Tibial nerve (tissue), 4 donors: ENCODE data around the gene ZFP14. TPM values are rescaled to one million over a fixed set of nuclear protein-coding genes. Genes with fewer than 3 reads are reported as not detected.

Experiments
- DNase-seq, 2 donors: peaks; one replicate each; pipeline ENCODE4 v3.0.0-alpha.2; 2019; ENCODE audit warnings: low spot score in 2 of 2
- H3K27ac ChIP-seq, 4 donors: fragments of 200-600 bp; sonication (generic) in 3 of 4; one replicate each; pipeline ENCODE4 v1.5.1; 2017 to 2019; ENCODE audit warnings: mild to moderate bottlenecking in 1 of 4
- H3K27me3 ChIP-seq, 2 donors: fragments of 200-600 bp; sonication (generic) in 1 of 2; one replicate each; pipeline versions ENCODE4 v1.5.1 to v1.6.0; 2017 to 2019
- H3K36me3 ChIP-seq, 3 donors: fragments of 200-600 bp; sonication (generic); one replicate each; pipeline ENCODE4 v1.5.1; 2018 to 2019
- H3K4me1 ChIP-seq, 4 donors: fragments of 200-600 bp; sonication (generic) in 3 of 4; one replicate each; pipeline ENCODE4 v1.5.1; 2017 to 2019
- H3K4me3 ChIP-seq, 4 donors: fragments of 200-600 bp; sonication (generic) in 3 of 4; one replicate each; pipeline ENCODE4 v1.5.1; 2017 to 2019; ENCODE audit warnings: mild to moderate bottlenecking in 1 of 4, moderate library complexity in 1 of 4
- H3K9me3 ChIP-seq, 4 donors: fragments of 200-600 bp; sonication (generic) in 3 of 4; one replicate each; pipeline ENCODE4 v1.5.1; 2017 to 2019
- CTCF ChIP-seq, 5 experiments: fragments of 200-600 bp in 3 of 5; fragments of 450-650 bp in 2 of 5; sonication (generic) in 3 of 5; IDR thresholded peaks; one replicate each; pipeline ENCODE4 v1.5.1; 2016 to 2019; ENCODE audit warnings: antibody characterized with exemption in 5 of 5, mild to moderate bottlenecking in 3 of 5, moderate library complexity in 2 of 5
- EP300 ChIP-seq, 2 donors: sonication (generic); formaldehyde crosslinking; IDR thresholded peaks; one replicate each; pipeline ENCODE4 v1.6.1; 2017; ENCODE audit warnings: antibody characterized with exemption in 2 of 2, mild to moderate bottlenecking in 1 of 2
- POLR2A ChIP-seq, 2 donors: fragments of 450-650 bp; IDR thresholded peaks; one replicate each; pipeline ENCODE4 v1.6.1; 2017; ENCODE audit warnings: antibody characterized with exemption in 2 of 2, mild to moderate bottlenecking in 2 of 2, moderate library complexity in 2 of 2
- WGBS, 2 donors: methylation state at CpG; one replicate each; pipeline ENCODE4 v1.1.5; 2018; 5-methylcytosine and 5-hydroxymethylcytosine counted together
- total RNA-seq, 4 donors: library from RNA; depleted of rRNA; stranded (reverse); fragments of >200 nt; gene quantifications; one replicate each; pipeline ENCODE4 v1.1.0, GENCODE V29; 2016

ZFP14 gene
- total RNA-seq, 4 donors from 2014 or later: 5.7 to 15.3 (median 9.3) TPM

- Histone ChIP-seq H3K27me3 (no peaks in the 10 kb centered on the region), H3K36me3 (peaks cover 0 to 36% (median 0%) of the 10 kb centered on the region in 3 donors), H3K4me1 (peaks cover 0 to 17% (median 9%) of the 10 kb centered on the region in 4 donors), H3K9me3 (peaks cover 0 to 42% (median 5%) of the 10 kb centered on the region in 4 donors), H3K4me3 (no peak overlapping the region), H3K27ac (no peak overlapping the region)
- DNase-seq: no peak
- TF ChIP-seq EP300 (IDR thresholded peaks at IDR 0.05): no peak
- TF ChIP-seq POLR2A (IDR thresholded peaks at IDR 0.05): no peak
- no peak for TF ChIP-seq CTCF (IDR thresholded peaks at IDR 0.05)
- 94 to 95% methylated on average over 5 of the region's 5 CpGs for WGBS, 2 donors
Observed at GRCh38 chr19:36373638-36374156, 5.3 kb downstream of the ZFP14 start.

- Histone ChIP-seq H3K4me1 (peaks cover 0 to 3% (median 0%) of the 10 kb centered on the region in 4 donors), H3K9me3 (peaks cover 0 to 54% (median 5%) of the 10 kb centered on the region in 4 donors), H3K27me3 (no peaks in the 10 kb centered on the region), H3K4me3 (no peak overlapping the region), H3K27ac (no peak overlapping the region), H3K36me3 (peaks cover 0 to 52% (median 7%) of the 10 kb centered on the region in 3 donors)
- TF ChIP-seq EP300 (IDR thresholded peaks at IDR 0.05) (no peak), CTCF (IDR thresholded peaks at IDR 0.05) (no peak), POLR2A (IDR thresholded peaks at IDR 0.05) (no peak)
- DNase-seq: no peak
Observed at GRCh38 chr19:36371886-36372285, 7.1 kb downstream of the ZFP14 start.

GRCh38 chr19:36363845-36364244 lies 15.2 kb downstream of the ZFP14 start:
- no peak for TF ChIP-seq POLR2A (IDR thresholded peaks at IDR 0.05)
- TF ChIP-seq CTCF (IDR thresholded peaks at IDR 0.05): no peak
- no peak for TF ChIP-seq EP300 (IDR thresholded peaks at IDR 0.05)
- peaks cover 0 to 31% (median 0%) of the 10 kb centered on the region in 4 donors for H3K9me3 ChIP-seq
- 87 to 93% methylated on average over 6 of the region's 6 CpGs for WGBS, 2 donors
- peaks cover 3 to 93% (median 23%) of the 10 kb centered on the region in 3 donors for H3K36me3 ChIP-seq
- no peaks in the 10 kb centered on the region for H3K27me3 ChIP-seq
- H3K27ac ChIP-seq: no peak overlapping the region
- no peak overlapping the region for H3K4me3 ChIP-seq
- DNase-seq: no peak
- H3K4me1 ChIP-seq: no peaks in the 10 kb centered on the region

GRCh38 chr19:36340786-36341372 lies 38.1 kb downstream of the ZFP14 start:
- Histone ChIP-seq H3K4me3 (no peak overlapping the region), H3K9me3 (peaks cover 6 to 96% (median 28%) of the 10 kb centered on the region in 4 donors), H3K36me3 (peaks cover 0 to 100% (median 26%) of the 10 kb centered on the region in 3 donors), H3K27me3 (no peaks in the 10 kb centered on the region), H3K27ac (no peak overlapping the region), H3K4me1 (no peaks in the 10 kb centered on the region)
- WGBS, 2 donors: 98% methylated on average over 10 of the region's 10 CpGs
- no peak for TF ChIP-seq EP300 (IDR thresholded peaks at IDR 0.05)
- TF ChIP-seq POLR2A (IDR thresholded peaks at IDR 0.05): no peak
- no peak for TF ChIP-seq CTCF (IDR thresholded peaks at IDR 0.05)
- DNase-seq: no peak
